PC-9 (cell line): Measurements from ENCODE around the gene LEKR1.

ENCODE experiments used
- CTCF ChIP-seq: fragments of 200-600 bp; sonication (generic); conservative IDR thresholded peaks from 2 replicates; pipeline ENCODE4 v1.6.1; 2017; ENCODE audit warnings: mixed run types, antibody characterized with exemption, mild to moderate bottlenecking, moderate library complexity
- EZH2 ChIP-seq: fragments of 200-600 bp; sonication (generic); IDR thresholded peaks from 2 replicates; pipeline ENCODE4 v1.8.0; 2017; ENCODE audit warnings: antibody characterized with exemption, low read depth

GRCh38 chr3:157078811-157079185 lies 252.6 kb downstream of the LEKR1 start:
- TF ChIP-seq CTCF, result no peak
- TF ChIP-seq EZH2, result no peak
